ENCODE measurements around the gene KIN. TPM values are rescaled to one million over a fixed set of nuclear protein-coding genes. Genes with fewer than 3 reads are reported as not detected.

Gene KIN, protein sequence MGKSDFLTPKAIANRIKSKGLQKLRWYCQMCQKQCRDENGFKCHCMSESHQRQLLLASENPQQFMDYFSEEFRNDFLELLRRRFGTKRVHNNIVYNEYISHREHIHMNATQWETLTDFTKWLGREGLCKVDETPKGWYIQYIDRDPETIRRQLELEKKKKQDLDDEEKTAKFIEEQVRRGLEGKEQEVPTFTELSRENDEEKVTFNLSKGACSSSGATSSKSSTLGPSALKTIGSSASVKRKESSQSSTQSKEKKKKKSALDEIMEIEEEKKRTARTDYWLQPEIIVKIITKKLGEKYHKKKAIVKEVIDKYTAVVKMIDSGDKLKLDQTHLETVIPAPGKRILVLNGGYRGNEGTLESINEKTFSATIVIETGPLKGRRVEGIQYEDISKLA
- total RNA-seq (2022) (27.8 and 27.9 TPM in 2 replicates), Bru-seq, nascent RNA (percentile 93 among the genes with signal in this experiment), BruChase-seq, experiment 1, labeled RNA remaining after a 2-hour chase (percentile 92 among the genes with signal in this experiment), BruChase-seq, experiment 2, labeled RNA remaining after a 6-hour chase (percentile 86 among the genes with signal in this experiment)
- long read RNA-seq, full-length matches to known transcripts, result 52 of 63 reads
- long read RNA-seq, partial matches to known transcripts, result 2 of 63 reads
- long read RNA-seq, other reads (novel, unspliced or antisense), result 9 of 63 reads

DNA sequence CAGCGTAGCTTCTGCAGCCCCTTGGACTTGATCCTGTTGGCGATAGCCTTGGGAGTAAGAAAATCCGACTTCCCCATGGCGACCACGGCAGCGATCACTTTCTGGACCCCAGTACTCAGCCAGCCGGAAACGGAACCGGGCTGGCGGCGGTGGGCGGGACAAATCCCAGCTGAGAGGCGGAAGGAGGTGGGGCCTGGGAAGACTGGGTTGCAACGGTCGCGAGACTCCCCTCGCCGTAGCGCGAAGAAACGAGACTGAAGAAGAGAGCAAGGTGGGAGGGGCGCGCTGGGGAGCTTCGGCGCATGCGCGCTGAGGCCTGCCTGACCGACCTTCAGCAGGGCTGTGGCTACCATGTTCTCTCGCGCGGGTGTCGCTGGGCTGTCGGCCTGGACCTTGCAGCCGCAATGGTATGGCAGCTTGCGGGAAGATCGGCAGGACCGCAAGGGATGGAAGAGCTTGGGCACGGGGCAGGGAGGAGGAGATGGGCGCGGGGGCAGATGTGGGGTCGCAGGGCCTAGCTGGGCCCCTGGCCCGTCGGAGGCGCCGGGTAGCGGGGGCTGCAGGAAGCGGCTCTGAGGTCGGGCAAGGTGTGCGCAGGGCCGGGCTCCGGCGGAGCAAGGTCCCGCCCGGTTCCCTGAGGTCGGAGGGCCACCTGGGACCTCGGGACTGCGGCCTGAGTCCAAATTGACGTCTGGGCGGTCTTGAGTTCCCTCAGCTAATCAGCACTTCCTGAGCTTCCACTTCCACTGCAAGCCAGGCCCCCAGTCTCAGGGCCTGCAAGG, at the start of gene KIN, which contains the start of gene ATP5F1C:
KIN (minus strand) TSS at position 137 of the 782 bp plus-strand sequence; CDS start at position 77, 60 bp downstream.
ATP5F1C (plus strand) TSS at position 321 of the 782 bp plus-strand sequence; CDS start at position 352, 31 bp downstream.
- no peaks in the 10 kb centered on the region for H3K27me3 ChIP-seq (replicated peaks; ENCODE audit: control insufficient read depth, insufficient read depth, low read length)
- no peaks in the 10 kb centered on the region for H3K36me3 ChIP-seq (ENCODE audit: control insufficient read depth, insufficient read depth, low read length)
- ChIA-PET CTCF (interaction anchor here (0.5 to 1.9 kb wide), 6 partner anchors 30 to 263 kb away, joined by 3 to 19 read pairs (median 4); partner anchors contain the start of gene TAF3), POLR2A (interaction anchor here (0.5 to 2.8 kb wide), 13 partner anchors 11 to 559 kb away, joined by 3 to 45 read pairs (median 4); partner anchors contain the start of genes ITIH2 and TAF3)
- Mint-ChIP-seq H3K4me3 (ENCODE audit: unreplicated experiment) (no peak within 1 kb of the TSS), H3K36me3 (ENCODE audit: insufficient read depth, unreplicated experiment) (peaks cover 50% of the 10 kb centered on the region), H3K27me3 (ENCODE audit: insufficient read depth, unreplicated experiment) (no peaks in the 10 kb centered on the region), H3K27ac (ENCODE audit: unreplicated experiment) (no peak within 1 kb of the TSS), H3K4me1 (ENCODE audit: low read depth, unreplicated experiment) (peaks cover 26% of the 10 kb centered on the region), H3K9me3 (ENCODE audit: unreplicated experiment) (no peaks in the 10 kb centered on the region)
- TF ChIP-seq, protein P1, sequence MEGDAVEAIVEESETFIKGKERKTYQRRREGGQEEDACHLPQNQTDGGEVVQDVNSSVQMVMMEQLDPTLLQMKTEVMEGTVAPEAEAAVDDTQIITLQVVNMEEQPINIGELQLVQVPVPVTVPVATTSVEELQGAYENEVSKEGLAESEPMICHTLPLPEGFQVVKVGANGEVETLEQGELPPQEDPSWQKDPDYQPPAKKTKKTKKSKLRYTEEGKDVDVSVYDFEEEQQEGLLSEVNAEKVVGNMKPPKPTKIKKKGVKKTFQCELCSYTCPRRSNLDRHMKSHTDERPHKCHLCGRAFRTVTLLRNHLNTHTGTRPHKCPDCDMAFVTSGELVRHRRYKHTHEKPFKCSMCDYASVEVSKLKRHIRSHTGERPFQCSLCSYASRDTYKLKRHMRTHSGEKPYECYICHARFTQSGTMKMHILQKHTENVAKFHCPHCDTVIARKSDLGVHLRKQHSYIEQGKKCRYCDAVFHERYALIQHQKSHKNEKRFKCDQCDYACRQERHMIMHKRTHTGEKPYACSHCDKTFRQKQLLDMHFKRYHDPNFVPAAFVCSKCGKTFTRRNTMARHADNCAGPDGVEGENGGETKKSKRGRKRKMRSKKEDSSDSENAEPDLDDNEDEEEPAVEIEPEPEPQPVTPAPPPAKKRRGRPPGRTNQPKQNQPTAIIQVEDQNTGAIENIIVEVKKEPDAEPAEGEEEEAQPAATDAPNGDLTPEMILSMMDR (IDR thresholded peaks at IDR 0.05; ENCODE audit: insufficient read depth in 1 of 2, low read depth in 1 of 2, low read length in 1 of 2, severe bottlenecking in 1 of 2, unreplicated experiment in 1 of 2), result no peak
- H3K9me3 ChIP-seq, result no peaks in the 10 kb centered on the region
- intact Hi-C loops (cut with micrococcal nuclease; ENCODE audit: unreplicated experiment), result loop anchor here (1.0 to 5.0 kb wide), 4 partner anchors 30 to 263 kb away; partner anchors contain the start of genes ITIH2 and TAF3
- BruUV-seq (replicated peaks), result no TSS peak
- peak within 1 kb of the TSS; percentile 100 for H3K4me3 ChIP-seq (ENCODE audit: low read depth, low read length)
- DNase-seq, result peak; percentile 99
- peaks cover 8% of the 10 kb centered on the region; the same call in 1 of the 2 replicates for H3K4me1 ChIP-seq

DNA sequence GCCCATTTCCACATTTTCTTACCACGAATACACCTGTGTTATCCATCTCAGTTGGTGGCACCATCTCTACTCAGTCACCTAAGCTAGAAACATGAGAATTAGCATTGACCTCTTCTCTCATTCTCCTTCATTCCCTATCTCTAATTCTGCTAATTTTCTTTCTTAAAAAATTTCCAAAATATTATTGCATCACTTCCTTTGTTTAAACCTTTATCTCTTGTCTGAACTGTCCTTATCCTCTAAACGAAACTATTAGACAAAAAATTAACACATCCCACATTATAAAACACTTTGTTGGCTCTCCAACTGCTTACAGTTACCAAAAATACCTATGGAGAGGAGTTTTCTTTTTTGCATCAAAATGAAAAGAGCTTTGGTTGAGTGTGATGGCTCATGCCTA, 48.8 kb upstream of the KIN start:
- Histone ChIP-seq H3K36me3 (ENCODE audit: control insufficient read depth, insufficient read depth, low read length) (no peaks in the 10 kb centered on the region), H3K4me3 (ENCODE audit: low read depth, low read length) (no peak overlapping the region), H3K9me3 (no peaks in the 10 kb centered on the region), H3K4me1 (no peaks in the 10 kb centered on the region), H3K27me3 (replicated peaks; ENCODE audit: control insufficient read depth, insufficient read depth, low read length) (no peaks in the 10 kb centered on the region)
- Mint-ChIP-seq H3K27me3 (ENCODE audit: insufficient read depth, unreplicated experiment) (no peaks in the 10 kb centered on the region), H3K27ac (ENCODE audit: unreplicated experiment) (peak overlapping the region; percentile 9), H3K4me3 (ENCODE audit: unreplicated experiment) (no peak overlapping the region), H3K4me1 (ENCODE audit: low read depth, unreplicated experiment) (no peaks in the 10 kb centered on the region), H3K36me3 (ENCODE audit: insufficient read depth, unreplicated experiment) (peaks cover 27% of the 10 kb centered on the region), H3K9me3 (ENCODE audit: unreplicated experiment) (peaks cover 12% of the 10 kb centered on the region)
- no TSS peak for BruUV-seq (replicated peaks)
- no peak for DNase-seq
- POLR2A ChIA-PET, result interaction anchor here (0.6 kb wide), 1 partner anchor 13 kb away, joined by 5 read pairs; no protein-coding TSS in a partner anchor
- intact Hi-C loops (cut with micrococcal nuclease; ENCODE audit: unreplicated experiment), result no loop called here
- TF ChIP-seq, protein P1 (IDR thresholded peaks at IDR 0.05; ENCODE audit: insufficient read depth in 1 of 2, low read depth in 1 of 2, low read length in 1 of 2, severe bottlenecking in 1 of 2, unreplicated experiment in 1 of 2), result no peak
- CTCF ChIA-PET, result no interaction called here

All from Caco-2 (cell line).